GM18526 (cell line): ENCODE measurements around the gene C3.

Experiments
- POLR2A ChIP-seq: IDR thresholded peaks from 3 replicates; pipeline ENCODE4 v1.6.1; 2011; ENCODE audit not compliant: insufficient read length; ENCODE audit errors: extremely low read depth

Gene C3

GRCh38 chr19:6668691-6669090 is 51.8 kb downstream of the C3 start:
- TF ChIP-seq POLR2A: no peak

- TF ChIP-seq POLR2A: no peak
These were observed 53.3 kb downstream of the C3 start for GRCh38 chr19:6667114-6667627.

GRCh38 chr19:6664916-6665315 is 55.5 kb downstream of the C3 start:
- no peak for TF ChIP-seq POLR2A

GRCh38 chr19:6663236-6664201 is 56.9 kb downstream of the C3 start:
- TF ChIP-seq POLR2A: no peak

GRCh38 chr19:6662702-6663101 is 57.7 kb downstream of the C3 start:
- TF ChIP-seq POLR2A: no peak

GRCh38 chr19:6660930-6661329 is 59.5 kb downstream of the C3 start:
- TF ChIP-seq POLR2A: no peak

- no peak for TF ChIP-seq POLR2A
These were observed 65.8 kb downstream of the C3 start for GRCh38 chr19:6654347-6655310.

- no peak for TF ChIP-seq POLR2A
These were observed 67.7 kb downstream of the C3 start for GRCh38 chr19:6652805-6653094.

- TF ChIP-seq POLR2A: no peak
These were observed 68.3 kb downstream of the C3 start for GRCh38 chr19:6651965-6652804.

- no peak for TF ChIP-seq POLR2A
These were observed 71.3 kb downstream of the C3 start for GRCh38 chr19:6649185-6649584.

GRCh38 chr19:6648141-6648715 is 72.2 kb downstream of the C3 start:
- TF ChIP-seq POLR2A: no peak

- no peak for TF ChIP-seq POLR2A
These were observed 75.7 kb downstream of the C3 start for GRCh38 chr19:6644796-6645195.

- TF ChIP-seq POLR2A: no peak
These were observed 81.0 kb downstream of the C3 start for GRCh38 chr19:6639439-6639838.

GRCh38 chr19:6632002-6632621 is 88.3 kb downstream of the C3 start:
- no peak for TF ChIP-seq POLR2A
